Lower leg skin (tissue), 4 donors: Measurements from ENCODE around the gene EXOC1. TPM values are rescaled to one million over a fixed set of nuclear protein-coding genes. Genes with fewer than 3 reads are reported as not detected.

Source experiments
- DNase-seq, 2 donors: peaks; one replicate each; pipeline ENCODE4 v3.0.0-alpha.2; 2019; ENCODE audit warnings: low spot score in 2 of 2
- H3K4me3 ChIP-seq: fragments of 200-600 bp; sonication (generic); 2 replicates; pipeline ENCODE4 v1.5.1; 2017; ENCODE audit warnings: mild to moderate bottlenecking, low read depth; ENCODE audit not compliant: poor library complexity, severe bottlenecking
- POLR2A ChIP-seq, 2 donors: fragments of 450-650 bp; IDR thresholded peaks; one replicate each; pipeline ENCODE4 v1.6.1; 2016 to 2017; ENCODE audit warnings: antibody characterized with exemption in 2 of 2, mild to moderate bottlenecking in 1 of 2, moderate library complexity in 1 of 2
- WGBS, 2 donors: methylation state at CpG; one replicate each; pipeline ENCODE4 v1.1.5; 2018; 5-methylcytosine and 5-hydroxymethylcytosine counted together
- intact Hi-C: fragments of 100-400 bp; cut with DNase I; formaldehyde crosslinking; loops from one replicate; pipeline ENCODE4 v1.15.0; 2023; ENCODE audit warnings: low total_unique reads
- total RNA-seq, 4 donors: library from RNA; depleted of rRNA; stranded (reverse); fragments of >200 nt; gene quantifications; one replicate each; pipeline ENCODE4 v1.1.0, GENCODE V29; 2016
- TF ChIP-seq, protein P1 (sequence below), 3 donors: fragments of 450-650 bp; IDR thresholded peaks; one replicate each; pipeline ENCODE4 v1.5.1; 2016; ENCODE audit warnings: antibody characterized with exemption in 3 of 3, mild to moderate bottlenecking in 3 of 3, moderate library complexity in 2 of 3

EXOC1 gene
- total RNA-seq, 4 donors from 2014 or later = 31.3 to 40.6 (median 36.8) TPM

DNA sequence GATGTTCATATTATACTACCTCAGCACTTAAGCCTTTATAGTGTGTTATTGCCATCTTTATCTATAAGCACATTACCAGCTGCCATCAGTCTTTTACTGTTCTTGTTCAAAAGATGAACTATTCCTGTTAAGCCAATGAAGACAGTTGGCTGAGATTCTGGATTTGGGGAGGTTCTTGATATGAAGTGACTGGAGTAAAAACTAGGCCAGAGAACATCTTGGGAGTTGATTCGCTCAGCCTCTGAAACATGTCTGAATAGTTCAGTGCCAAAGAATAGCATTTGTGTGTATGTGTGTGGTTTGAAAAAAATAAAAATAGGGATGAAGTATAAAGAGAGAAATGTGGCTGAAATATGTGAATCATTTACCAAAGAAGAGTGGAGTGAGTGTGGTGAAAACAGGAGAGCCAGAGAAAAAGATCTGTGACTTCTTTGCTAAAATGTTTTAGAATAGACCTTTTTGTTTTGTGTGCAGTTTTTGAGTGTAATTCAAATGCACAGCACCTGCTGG is 15.2 kb downstream of the EXOC1 start:
- intact Hi-C loops = no loop called here
- DNase-seq = no peak
- 97% methylated on average over 1 of the region's 1 CpG for WGBS, 2 donors
- no peak overlapping the region for H3K4me3 ChIP-seq
- TF ChIP-seq POLR2A (IDR thresholded peaks at IDR 0.05) = no peak
- TF ChIP-seq, protein P1, sequence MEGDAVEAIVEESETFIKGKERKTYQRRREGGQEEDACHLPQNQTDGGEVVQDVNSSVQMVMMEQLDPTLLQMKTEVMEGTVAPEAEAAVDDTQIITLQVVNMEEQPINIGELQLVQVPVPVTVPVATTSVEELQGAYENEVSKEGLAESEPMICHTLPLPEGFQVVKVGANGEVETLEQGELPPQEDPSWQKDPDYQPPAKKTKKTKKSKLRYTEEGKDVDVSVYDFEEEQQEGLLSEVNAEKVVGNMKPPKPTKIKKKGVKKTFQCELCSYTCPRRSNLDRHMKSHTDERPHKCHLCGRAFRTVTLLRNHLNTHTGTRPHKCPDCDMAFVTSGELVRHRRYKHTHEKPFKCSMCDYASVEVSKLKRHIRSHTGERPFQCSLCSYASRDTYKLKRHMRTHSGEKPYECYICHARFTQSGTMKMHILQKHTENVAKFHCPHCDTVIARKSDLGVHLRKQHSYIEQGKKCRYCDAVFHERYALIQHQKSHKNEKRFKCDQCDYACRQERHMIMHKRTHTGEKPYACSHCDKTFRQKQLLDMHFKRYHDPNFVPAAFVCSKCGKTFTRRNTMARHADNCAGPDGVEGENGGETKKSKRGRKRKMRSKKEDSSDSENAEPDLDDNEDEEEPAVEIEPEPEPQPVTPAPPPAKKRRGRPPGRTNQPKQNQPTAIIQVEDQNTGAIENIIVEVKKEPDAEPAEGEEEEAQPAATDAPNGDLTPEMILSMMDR (IDR thresholded peaks at IDR 0.05) = no peak

DNA sequence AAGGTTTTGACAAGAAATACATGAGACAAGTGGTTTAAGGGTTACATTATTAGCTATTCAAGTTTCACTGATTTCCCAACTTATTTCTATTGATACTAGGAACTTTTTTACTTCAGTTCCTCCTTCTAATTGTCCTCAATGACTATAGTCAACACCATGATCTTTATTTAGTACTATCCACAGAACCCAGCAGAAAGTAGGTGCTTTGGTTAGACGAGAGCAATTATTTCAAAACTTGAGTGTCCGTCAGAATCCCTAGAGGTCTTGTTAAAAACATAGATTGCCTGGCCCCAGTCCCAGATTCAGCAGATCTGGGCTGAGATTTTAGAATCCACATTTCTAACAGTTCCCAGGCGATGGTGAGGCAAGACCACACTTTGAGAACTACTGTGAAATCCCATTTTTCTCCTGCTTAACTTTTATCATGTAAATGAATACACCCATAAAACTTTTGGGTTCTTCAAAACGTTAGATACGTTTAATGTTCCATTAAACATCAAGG is 17.9 kb downstream of the EXOC1 start:
- 80% methylated on average over 5 of the region's 5 CpGs for WGBS, 2 donors
- TF ChIP-seq, protein P1 (IDR thresholded peaks at IDR 0.05) = no peak
- no peak overlapping the region for H3K4me3 ChIP-seq
- no peak for DNase-seq
- intact Hi-C loops = no loop called here

DNA sequence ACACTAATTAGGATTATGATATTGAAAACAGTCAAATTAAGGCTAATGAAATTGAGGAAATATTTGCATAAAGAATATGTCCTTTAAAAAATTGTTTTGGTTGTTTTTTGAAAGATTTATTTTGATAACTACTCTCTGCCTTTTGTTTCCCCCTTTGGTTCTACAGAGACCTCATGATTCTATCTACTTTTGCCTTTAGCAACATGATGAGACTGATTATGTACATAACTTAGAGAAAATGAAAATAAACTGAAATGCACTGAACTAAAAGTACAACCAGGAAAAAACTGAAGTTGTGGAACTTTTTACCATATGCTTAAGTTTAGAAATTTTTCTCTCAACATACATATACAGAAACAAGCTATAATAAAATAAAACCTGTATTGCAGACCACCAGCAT is 21.4 kb downstream of the EXOC1 start:
- DNase-seq = no peak
- intact Hi-C loops = no loop called here
- no peak overlapping the region for H3K4me3 ChIP-seq
- TF ChIP-seq POLR2A (IDR thresholded peaks at IDR 0.05) = no peak
- TF ChIP-seq, protein P1 (IDR thresholded peaks at IDR 0.05) = no peak

DNA sequence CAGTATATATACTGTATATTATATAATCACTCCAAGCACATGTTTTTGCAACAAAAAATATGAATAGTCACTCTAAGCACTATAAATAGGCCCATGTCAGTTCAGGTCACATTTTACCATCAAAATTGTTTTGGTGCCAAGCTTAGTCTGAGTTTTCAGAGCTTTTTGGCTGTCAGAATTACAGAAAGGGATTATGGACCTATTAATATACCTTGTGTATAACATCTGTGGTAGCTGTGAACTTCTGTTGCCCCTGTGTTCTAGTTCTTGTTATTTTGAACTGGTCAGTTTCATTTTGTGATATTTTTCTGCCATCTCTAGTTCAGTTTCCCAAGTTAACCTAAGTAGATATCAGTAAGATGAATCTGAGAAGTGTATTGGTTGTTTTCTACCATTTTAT is 22.9 kb downstream of the EXOC1 start:
- intact Hi-C loops = no loop called here
- TF ChIP-seq, protein P1 (IDR thresholded peaks at IDR 0.05) = no peak
- TF ChIP-seq POLR2A (IDR thresholded peaks at IDR 0.05) = no peak

DNA sequence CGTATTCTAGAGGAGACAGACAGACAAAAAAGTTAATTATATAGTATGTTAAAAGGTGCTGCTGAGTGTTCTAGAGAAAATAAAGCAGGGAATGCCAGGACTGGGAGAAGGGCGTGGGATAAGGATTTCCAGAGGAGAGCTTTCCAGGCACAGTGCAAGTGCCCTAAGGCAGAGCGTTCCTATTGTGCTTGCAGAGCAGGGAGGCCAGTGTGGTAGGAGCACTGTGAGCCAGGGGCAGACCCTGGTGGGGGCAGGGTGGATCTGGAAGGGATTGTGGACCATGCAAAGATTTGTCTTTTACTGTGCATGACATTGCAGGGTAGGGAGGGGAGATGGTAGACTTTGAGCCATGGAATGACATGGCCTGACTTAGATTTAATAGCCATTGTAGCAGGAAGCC is 25.8 kb downstream of the EXOC1 start:
- intact Hi-C loops = no loop called here
- H3K4me3 ChIP-seq = no peak overlapping the region
- no peak for DNase-seq
- TF ChIP-seq, protein P1 (IDR thresholded peaks at IDR 0.05) = no peak
- no peak for TF ChIP-seq POLR2A (IDR thresholded peaks at IDR 0.05)
- 88 to 95% methylated on average over 3 of the region's 3 CpGs for WGBS, 2 donors

More for the DNA sequence above, 22.9 kb downstream of the EXOC1 start:
- H3K4me3 ChIP-seq = no peak overlapping the region
- no peak for DNase-seq

DNA sequence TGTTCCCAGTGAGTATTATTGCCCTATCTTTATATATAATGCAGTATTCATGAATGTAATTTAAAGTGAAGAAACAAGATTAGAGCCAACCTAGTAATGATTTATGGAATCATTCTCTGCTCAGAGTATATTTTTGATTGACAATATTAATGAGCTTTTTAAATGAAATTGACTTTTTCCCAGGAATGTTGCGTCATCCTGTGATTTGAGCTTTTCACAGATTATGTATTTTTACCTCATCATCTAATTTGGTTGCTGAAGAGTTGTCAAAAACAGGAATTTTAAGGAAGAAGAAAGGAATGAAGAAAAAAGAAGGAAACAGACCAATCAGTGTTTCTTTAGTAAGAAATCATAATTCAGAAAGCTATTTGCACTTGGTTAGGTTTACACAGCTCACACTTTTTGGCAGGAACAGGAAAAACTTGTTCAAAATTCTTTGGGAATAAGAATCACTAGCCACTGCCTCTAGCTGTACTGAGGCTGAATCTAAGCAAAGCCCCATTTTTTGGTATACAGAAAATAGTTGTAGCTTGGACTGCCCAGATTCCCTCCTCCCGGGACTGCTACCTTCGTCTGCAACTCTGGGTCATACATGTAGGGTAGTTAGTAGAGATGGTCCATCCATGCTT is 27.3 kb downstream of the EXOC1 start:
- intact Hi-C loops = no loop called here
- WGBS, 2 donors = 97% methylated on average over 3 of the region's 3 CpGs
- H3K4me3 ChIP-seq = no peak overlapping the region
- DNase-seq = no peak
- TF ChIP-seq, protein P1 (IDR thresholded peaks at IDR 0.05) = no peak
- TF ChIP-seq POLR2A (IDR thresholded peaks at IDR 0.05) = no peak
